ENCODE results near the gene ADGRD1.

Gene ADGRD1

DNA sequence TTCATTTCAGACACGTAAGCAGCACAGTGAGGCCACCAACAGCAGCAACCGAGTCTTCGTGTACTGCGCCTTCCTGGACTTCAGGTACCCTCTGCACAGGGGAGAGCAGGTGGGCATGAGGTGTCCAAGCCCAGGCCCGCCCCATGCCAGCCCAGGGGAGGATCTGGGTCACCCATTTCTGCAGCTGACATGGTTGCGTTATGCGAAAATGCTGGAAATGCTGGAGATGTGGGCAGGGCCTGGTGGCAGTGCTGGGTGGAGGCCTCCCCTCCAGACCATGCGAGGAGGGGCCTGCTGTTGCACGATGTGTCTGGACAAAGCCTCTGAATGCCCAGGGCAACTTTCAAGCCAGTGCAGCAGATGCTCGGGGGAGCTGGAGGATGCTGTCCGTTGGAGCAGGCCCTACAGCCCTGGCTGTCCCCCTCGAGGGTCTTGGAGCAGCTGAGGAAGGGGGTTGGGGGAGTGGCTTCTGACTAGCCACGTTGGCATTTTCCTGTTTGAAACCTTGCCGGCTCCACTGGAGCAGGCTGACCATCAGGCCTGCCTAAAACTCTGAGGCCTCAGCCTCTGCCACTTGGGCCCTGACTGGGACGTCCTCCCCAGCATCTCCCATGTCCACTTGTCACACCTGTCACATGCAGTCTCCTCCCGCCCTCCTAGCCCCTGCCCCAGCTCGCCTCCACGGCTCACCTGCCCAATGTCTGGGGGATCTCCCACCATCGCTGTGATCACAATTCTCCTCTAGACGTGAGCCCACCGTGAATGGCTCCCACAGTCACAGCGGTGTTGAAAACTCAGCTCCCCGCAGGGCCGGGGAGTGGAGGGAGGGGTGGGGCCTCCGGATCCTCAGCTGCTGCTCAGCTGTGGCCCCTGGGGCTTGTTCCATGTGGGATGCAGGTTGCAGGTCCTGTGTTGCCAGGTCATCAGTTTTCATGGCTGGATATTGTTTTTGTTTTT, 123.4 kb downstream of the ADGRD1 start:
- DNase-seq, result no peak

DNA sequence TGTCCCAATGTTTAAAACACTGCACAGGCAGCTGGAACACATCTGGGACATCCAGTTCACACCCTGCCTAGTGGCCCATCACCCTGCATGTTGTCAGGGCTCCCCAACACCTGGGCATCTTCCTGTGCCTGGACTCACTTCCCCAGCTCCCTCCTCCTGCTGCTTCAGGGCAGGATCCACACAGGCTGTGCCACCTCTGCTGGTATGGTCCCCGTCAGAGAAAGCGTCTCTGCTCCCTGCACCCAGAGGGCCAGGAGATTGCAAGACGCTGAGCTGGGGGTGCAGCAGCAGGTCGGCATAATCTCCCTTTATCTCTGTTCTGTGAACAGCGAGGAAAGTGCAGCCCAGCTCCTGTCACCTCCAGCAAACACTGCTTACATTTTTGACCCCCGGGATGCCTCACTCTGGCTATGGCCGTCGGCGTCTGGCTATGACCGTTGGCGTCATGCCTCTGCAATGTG, 124.3 kb downstream of the ADGRD1 start:
- DNase-seq, result no peak

DNA sequence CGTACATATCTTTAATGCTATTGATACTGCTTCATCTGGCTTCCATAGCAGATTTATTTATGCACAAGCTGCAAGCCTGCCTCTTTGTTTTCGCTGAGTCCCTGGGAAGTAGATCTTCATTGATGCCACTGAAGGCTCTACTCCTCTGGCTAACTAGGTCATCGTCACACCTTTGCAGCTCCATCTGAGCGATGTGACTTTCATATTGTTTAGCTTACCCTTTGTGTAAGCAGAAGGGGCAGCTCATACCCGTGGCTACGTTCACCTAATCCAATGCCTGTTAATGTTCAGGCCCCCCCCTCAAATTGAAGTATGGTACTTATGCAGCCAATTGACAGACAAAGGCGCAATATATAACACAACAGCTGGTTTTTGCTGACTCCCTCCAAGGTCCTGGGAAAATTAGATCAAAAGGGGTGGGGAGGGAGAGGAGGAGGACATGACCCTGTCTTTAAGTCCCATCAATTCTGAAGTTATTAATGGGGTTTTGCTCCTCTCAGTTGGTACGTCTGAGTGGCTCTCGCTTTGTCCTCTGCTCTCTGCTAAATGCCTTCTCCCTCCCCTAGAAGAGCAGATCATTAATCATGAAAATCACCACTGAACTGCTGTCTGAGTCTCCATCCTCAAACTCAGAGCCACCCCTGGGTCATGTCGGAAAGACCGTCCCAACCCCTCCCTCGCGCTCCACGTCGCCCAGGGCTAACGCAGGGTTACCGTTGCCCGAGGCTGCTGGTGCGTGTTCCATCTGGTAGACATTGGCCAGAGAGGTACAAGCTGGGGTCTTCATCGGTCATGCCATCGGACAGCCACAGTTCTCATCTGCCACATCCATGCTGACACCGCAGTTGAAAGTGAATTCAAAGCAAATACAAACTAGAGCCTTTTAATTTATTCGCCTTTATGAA, 128.8 kb downstream of the ADGRD1 start:
- DNase-seq, result no peak

DNA sequence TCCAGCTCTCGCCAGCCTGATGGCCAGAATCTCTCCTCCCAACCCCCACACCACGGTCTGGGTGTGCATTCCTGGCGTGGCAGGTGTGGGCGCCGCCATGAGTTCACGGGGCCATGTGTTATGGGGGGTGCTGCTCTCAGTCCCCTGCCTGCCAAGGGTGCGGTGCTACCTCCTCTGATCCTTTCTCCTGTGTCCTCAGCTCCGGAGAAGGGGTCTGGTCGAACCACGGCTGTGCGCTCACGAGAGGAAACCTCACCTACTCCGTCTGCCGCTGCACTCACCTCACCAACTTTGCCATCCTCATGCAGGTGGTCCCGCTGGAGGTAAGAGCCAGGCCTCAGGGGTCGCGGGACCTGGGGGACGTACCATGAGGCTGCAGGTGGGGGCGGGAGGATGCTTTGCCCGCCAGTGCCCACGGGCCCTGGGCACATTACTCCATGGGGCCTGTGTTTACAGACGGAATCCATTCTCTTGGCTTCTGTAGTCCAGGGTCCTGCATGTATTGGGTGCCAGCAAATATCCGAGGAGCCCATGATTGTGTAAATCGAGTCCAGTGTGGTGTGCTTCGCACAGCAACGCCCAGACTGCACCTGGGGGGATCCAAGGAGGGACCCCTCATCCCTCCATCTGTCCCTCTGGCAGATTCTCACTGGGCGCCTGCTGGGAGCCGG, 130.8 kb downstream of the ADGRD1 start:
- DNase-seq, result no peak

DNA sequence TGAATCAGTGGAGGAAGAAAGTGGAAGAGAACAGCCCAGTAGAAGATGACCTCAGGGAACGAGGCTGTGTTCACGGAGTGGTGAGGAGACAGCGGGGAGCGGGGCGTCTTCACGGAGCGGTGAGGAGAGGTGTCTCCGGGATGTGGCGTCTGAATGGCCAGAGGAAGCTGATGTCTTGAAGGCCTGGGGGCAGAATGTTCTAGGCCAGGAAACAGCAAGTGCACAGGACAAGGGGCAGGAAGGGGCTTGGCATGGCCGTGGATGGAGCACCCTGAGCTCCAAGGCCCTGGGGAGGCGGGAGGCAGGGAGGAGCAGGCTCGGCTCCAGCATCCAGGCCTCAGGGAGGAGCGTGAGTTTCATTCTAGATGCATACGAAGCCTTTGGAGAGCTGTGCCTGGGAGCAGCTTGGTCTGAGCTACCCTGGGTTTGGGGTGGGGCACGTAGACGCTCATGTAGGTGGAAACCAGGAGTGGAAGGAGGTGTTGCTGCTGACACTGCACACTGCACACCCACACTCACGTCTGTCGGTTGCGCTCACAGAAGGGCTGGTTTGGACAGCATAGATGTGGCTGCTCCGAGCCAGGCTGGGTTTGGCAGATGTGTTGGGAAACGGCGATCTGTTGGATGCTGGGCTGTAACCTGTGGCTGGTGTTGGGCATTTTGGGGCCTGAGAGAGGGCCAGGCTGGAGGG, 131.6 kb downstream of the ADGRD1 start:
- DNase-seq, result no peak

DNA sequence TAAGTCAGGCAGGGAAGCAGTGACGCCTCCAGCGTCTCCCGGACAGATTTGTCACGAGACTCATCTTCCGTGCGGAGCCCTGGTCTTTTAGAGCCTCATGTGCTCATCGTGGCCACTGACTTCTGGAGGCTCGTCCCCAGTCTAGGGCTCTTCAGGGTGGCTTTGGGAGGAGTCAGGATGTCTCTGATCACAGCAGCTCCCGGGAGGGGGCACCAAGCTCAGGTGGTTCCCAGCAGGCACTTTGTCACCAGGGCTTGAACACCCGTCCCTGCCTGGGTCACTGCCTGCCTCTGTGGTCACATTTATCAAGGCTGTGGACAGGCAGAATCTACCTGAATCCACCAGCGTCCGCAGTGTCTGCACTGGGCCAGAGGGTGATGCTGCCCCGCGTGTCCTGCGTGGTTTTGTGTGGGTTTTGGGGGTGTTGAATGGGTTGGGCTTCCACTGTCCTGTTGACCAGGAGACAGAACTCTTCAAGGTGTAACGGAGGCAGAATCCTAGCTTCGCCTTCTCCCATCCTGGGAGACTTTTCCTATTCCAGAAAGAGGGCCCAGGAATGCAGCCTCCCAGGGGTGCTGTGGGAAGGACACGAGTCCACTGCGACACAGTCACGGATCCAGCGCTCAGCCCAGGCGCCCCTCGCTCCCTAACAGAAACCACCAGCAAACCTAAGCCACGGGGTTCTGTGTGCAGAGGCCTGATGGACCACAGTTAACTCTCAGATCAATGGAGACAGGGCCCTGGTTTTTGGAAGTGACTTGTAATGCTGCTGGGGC, 132.3 kb downstream of the ADGRD1 start:
- DNase-seq, result no peak

DNA sequence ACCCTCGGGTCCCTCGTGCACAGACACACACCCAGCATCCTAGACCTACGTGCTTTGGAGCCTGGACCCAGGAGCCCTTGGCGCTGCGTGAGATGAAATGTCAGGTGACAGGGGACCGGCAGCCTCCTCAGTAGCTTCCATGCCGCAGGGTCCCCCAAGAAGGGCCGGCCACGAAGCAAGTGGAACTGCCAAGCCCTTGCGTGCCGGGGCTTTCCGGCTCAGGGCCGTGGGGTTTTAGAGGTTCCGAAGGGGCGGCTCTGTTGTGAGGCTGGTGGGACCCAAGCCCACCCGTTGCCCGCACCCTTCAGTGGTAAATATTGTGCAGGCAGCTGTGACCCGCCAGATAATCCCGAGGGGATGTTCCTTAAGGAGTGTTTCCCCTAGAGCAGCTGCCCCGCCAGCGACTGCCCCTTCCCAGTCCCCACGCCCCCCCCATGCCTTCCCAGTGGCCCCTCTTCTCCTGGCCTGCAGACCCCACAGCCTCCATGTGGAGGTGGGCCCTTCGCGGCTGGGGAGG, 133.7 kb downstream of the ADGRD1 start:
- no peak for DNase-seq

DNA sequence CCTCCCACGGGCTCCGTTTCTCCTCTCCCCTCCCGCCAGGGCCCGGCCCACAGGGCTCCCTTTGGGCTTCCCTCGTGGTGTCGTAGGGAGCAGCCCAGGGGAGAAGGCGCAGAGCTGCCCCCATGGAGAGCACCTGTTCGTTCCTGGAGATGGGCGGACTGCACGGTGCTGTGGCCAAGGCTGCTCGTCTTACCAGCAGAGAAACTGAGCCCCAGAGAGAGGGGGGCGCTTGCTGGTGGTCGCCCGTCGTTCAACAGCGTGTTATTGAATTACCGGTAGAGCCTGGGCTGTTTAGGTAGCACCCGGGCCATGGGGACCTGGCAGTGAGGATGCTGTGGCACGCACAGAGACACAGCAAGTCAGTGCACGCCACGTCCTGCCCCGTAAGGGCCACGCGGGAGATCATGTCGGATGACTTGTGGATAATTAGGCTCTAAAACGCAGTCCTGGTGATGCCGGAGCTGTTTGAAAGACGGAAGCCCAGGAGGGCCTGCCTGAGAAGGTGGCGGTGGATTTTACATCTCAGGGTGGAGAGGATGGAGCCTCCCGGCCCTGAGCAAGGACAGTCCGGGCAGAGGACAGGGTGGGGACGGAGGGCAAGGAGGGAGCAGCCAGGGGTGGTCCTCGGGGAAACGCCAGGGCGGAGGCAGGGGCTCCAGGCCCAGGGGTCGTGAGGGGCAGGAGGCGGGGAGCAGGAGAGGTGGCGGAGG, 134.4 kb downstream of the ADGRD1 start:
- DNase-seq, result no peak

DNA sequence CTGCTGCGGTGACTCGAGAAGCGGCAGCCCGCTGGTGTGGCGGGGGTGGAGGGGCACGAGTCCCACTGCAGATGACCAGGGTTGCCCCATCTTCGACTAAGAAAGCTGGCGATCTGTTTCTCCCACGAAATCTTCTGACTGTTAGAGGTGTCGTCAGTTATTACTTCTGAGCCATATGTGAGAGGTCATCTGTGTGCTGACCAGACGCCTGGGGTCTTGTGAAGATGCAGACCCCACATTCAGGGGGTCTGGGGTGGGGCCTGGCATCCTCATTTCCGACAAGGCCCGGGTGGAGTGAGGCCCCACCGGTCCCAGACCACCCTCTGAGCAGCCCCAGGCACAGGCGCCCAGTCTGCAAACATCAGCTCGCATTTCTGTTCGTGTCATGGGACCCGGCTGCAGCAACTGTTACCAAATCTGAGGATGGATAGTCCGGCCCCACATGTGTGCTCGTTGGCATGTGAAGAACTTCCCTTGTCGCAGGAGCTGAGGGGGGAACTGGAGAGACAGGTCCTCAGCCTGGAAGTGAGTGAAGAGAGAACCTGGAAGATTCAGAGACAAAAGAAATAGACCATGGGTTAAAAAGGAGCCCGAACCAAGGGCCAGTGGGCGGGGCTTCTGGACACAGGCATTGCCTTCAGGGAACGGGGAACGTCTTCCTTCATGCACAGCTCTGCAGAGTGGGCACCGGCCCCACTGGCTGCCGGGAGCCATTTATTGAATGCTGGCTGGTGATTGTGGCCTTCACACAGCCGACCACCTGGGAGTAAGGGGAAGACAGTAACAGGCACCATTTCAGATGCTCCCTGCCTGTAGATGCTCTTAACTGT, 135.2 kb downstream of the ADGRD1 start:
- no peak for DNase-seq

DNA sequence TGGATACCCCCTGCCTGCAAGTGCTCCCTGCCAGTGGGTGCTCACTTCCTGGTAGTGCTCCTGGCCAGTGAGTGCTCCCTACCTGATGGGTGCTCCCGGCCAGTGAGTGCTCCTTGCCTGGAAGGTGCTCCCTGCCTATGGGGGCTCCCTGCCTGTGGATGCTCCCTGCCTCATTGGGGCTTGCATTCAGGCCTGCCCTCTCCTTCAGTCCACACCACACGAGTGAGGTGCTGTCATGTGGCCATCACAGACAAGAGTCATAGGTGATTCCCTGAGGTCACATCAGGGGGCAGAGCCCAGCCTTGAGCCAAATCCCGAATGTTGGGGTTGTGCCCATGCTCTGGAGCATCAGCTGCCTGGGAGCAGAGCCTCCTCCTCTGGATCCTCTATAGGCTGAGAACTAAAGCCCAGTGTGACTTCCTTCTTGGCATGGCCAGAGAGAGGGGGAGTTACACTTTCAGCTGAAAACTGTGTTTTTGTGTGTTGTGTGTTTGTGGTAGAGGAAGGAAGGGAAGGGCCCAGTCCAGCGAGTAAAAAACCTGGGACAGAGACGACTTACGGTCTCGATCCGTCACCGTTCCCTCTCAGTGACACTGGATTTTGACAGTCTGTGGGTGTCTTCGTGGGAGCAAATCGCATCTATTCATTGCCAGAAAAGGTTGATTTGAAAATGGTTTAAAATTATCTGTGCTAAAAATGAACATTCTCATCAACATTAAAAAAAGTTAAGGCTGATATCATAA, 136.0 kb downstream of the ADGRD1 start:
- no peak for DNase-seq

DNA sequence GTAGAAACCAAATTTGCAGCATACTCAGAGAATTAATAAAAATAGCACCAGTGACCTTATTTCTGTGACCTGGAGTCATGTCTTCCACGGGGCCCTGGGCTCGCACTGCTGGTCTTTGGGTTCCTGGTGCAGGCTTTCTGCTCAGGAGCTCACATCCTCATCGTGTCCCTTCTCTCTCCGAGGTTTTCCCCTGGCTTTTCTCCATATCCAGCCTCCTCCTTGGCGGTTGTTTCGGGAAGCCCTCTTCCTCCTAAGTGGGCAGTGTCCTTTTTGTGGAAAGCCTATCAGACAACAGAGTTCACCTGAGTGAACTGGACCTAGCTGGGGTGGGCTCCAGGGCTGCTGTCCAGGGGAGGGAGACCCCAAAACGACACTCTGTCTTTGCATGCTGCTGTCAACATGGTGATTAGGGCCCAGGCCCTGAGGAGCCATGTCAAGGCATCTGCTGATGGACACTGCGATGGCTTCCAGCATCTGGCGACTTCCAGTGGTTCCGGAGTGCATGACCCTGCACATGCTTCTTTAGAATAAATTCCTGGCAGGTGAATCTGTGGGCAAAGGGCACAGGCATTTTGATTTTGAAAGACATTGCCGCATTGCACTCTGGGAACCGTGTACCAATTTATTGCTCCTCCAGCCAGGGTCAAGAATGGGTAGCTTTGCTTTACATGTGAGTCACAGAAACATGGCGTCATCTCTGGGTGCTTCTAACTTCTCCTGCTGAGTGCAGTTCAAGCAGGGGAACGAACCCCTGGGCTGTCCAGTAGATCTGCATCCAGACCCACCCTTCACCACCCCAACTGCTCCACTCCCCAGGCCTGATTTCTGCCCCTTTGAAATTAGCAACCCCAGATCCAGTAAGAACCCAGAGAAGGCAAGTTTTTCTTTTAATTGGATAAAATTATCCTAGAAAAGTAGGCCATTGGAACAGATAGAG, 136.8 kb downstream of the ADGRD1 start:
- no peak for DNase-seq

DNA sequence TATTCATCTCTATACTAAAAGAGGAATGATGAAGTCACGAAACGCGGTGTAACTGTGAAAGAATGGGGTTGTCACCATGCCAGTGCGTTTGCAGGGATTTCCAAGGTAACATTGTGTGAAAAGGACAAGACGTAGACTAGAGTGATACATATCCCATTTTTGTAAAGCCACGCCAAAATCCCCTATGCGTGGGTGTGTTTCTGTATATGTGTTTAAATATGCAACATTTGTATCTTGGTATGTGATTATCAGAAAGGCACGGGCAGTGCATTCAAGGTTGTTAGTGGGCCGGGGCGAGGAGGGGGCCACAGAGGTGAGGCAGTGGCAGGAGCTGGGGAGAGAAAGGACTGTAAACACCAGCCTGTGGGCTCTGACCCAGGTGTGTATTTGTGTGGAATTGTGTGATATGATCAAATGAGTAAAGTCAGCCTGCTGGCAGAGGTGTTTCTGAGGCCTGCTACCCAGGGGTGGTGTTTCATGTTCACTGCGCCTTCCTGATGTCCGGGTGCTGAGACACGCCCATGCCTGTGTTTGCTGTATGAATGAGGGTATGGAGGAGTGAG, 137.8 kb downstream of the ADGRD1 start:
- DNase-seq, result no peak

DNA sequence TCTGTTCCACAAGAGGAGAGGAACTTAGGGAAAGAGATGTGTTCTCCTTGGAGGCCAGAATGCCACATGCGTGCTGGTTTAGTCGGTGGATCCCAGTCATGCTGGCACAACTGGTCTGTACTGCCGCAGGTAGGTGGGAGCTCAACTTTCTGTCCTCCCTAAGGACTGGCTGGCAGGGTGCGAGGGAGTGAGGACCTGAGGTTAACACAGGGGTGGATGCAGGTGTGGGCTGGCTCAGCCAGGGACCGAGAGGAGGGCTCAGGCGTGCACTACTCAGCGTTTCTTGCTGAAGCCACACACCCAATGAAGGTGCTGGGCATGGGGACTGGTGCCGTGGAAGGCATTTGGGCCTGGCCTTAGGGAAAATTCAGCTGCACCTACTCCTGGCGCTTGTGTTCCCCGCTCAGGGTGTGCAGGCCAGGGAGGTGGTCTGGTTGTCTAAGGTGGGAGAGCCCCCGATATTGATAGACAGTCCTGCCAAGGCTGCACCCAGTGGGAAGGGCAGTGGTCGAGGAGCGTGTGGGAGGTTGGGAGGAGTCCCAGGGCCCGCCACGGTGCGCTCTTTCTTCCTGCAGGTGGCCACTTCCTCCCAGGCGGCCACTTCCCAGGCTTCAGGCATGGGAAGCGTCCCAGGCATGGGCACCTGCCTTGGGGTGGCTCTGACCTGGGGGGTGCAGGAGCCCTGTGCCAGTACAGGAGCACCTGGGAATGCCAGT, 138.4 kb downstream of the ADGRD1 start:
- no peak for DNase-seq

DNA sequence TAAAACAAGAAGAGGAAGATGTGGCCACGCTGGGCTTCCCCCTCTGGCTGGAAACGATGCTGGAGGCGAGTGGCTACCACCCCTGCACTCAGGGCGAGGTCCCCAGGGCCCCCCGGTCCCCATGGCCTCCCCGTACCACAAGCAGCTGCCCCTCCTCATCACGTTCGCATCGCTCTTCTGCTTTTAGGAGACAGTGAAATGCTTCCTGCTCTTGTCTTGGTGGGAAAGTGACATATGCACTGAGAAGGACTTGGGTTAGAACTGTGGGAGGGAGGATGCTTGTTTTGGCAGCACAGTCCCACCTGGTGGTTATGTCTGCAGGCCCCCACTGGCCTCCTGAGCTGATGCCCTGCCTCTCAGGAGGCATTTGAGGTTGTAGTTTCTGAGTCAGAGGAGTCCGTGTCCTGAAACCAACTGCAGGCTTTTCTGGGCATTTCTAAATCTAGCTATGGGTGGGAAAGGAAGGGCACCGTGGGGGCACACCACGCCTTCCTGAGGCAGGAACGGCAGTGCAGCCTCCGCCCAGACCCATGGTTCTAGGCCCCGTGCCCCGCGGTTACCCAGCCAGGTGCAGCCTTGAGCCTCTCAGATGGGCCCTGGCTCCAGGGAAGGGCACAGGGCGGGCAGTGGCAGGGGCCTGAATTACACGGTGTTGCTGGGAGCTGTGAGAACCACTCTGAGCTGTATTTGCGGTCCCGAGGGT, 139.3 kb downstream of the ADGRD1 start:
- no peak for DNase-seq

DNA sequence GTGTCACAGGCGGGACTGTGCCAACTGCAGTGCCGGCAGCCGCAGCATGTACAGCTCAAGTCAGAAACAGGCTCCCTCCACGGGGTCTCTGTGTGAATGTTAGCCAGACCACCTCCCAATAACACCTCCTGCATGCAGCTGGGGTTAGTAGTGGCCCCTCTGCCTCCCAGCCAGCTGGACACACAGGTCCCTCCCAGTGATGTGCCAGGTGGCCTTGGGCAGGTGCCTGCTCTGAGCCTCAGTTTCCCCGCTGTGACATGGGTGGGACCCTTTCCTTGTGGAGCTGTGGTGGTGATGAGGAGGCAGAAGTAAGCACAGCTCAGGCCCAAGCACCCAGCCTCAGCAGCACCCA, 139.9 kb downstream of the ADGRD1 start:
- no peak for DNase-seq

Measured in HCEC 1CT (cell line).